C4-2B (cell line): Measurements from ENCODE around the gene MAP3K13.

Source experiments
- ZFX ChIP-seq: fragments of 450-650 bp; IDR thresholded peaks from 2 replicates; pipeline ENCODE4 v1.6.1; 2017
- TF ChIP-seq, protein P1 (sequence below): fragments of 450-650 bp; conservative IDR thresholded peaks from 2 replicates; pipeline ENCODE4 v1.5.1; 2017; ENCODE audit warnings: mild to moderate bottlenecking

DNA sequence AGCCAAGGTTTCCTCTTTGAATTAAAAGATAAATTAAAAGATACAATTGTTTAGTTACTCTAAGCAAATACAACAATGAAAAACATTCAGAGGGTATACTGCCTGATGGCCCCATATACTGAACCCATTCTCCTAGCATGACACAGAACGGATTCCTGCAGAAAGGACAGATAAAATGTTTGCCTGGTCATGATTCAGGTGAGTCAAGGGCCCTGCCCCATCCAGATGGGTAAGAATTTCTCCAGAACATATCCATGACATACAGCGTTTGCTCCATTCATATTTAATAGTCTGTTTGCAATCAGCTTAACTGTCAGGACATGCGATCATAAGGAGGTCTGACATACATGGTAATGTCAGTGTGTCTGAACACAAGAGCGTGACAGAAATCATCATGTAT lies 127.3 kb downstream of the MAP3K13 start:
- no peak for TF ChIP-seq ZFX
- TF ChIP-seq, protein P1, sequence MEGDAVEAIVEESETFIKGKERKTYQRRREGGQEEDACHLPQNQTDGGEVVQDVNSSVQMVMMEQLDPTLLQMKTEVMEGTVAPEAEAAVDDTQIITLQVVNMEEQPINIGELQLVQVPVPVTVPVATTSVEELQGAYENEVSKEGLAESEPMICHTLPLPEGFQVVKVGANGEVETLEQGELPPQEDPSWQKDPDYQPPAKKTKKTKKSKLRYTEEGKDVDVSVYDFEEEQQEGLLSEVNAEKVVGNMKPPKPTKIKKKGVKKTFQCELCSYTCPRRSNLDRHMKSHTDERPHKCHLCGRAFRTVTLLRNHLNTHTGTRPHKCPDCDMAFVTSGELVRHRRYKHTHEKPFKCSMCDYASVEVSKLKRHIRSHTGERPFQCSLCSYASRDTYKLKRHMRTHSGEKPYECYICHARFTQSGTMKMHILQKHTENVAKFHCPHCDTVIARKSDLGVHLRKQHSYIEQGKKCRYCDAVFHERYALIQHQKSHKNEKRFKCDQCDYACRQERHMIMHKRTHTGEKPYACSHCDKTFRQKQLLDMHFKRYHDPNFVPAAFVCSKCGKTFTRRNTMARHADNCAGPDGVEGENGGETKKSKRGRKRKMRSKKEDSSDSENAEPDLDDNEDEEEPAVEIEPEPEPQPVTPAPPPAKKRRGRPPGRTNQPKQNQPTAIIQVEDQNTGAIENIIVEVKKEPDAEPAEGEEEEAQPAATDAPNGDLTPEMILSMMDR, result no peak
